ENCODE measurements around the gene TIGD2. TPM values are rescaled to one million over a fixed set of nuclear protein-coding genes. Genes with fewer than 3 reads are reported as not detected.

Gene TIGD2
- total RNA-seq, 2 donors from 2014 or later: 2.8 TPM

DNA sequence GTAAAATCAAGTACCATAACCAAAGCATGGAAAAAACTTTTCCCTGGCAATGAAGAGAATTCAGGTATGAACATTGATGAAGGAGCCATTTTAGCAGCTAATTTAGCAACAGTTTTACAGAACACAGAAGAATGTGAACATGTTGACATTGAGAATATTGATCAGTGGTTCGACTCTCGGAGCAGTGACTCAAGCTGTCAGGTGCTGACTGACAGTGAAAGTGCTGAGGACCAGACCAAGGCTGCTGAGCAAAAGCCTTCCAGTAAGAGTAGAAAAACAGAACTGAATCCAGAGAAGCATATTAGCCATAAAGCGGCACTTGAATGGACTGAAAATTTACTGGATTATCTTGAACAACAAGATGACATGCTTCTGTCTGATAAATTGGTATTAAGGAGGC is 2.8 kb downstream of the TIGD2 start:
- Histone ChIP-seq H3K27me3 (replicated peaks; ENCODE audit: insufficient read depth) (no peaks in the 10 kb centered on the region), H3K4me3 (no peak overlapping the region), H3K9me3 (no peaks in the 10 kb centered on the region)

DNA sequence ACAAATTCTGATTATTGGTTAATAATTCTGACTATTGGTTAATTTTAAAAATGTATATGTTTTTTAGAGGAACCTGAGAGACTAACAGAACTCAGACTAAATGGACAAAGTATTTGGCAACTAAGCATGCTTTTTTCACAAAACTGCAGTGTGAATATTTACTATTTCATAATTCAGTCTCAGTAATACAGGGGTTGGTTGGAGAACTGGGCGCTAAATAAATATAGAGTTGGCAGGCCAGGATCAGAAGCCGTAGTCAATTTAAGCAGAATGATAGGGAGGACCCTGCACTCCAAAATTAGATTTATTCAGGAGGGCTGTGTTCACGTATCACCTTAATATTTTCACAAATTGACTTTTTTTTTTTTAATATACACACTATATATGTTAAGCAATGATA is 5.8 kb downstream of the TIGD2 start:
- TF ChIP-seq, protein P1, sequence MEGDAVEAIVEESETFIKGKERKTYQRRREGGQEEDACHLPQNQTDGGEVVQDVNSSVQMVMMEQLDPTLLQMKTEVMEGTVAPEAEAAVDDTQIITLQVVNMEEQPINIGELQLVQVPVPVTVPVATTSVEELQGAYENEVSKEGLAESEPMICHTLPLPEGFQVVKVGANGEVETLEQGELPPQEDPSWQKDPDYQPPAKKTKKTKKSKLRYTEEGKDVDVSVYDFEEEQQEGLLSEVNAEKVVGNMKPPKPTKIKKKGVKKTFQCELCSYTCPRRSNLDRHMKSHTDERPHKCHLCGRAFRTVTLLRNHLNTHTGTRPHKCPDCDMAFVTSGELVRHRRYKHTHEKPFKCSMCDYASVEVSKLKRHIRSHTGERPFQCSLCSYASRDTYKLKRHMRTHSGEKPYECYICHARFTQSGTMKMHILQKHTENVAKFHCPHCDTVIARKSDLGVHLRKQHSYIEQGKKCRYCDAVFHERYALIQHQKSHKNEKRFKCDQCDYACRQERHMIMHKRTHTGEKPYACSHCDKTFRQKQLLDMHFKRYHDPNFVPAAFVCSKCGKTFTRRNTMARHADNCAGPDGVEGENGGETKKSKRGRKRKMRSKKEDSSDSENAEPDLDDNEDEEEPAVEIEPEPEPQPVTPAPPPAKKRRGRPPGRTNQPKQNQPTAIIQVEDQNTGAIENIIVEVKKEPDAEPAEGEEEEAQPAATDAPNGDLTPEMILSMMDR (IDR thresholded peaks at IDR 0.05): no peak
- H3K9me3 ChIP-seq: no peaks in the 10 kb centered on the region

More for the DNA sequence above, 2.8 kb downstream of the TIGD2 start:
- TF ChIP-seq, protein P1 (IDR thresholded peaks at IDR 0.05): no peak
- Histone ChIP-seq H3K4me1 (ENCODE audit: control insufficient read depth in 1 of 2, low read depth in 2 of 2) (peaks cover 3 to 16% of the 10 kb centered on the region in 2 donors), H3K36me3 (no peaks in the 10 kb centered on the region), H3K27ac (no peak overlapping the region)
- no peak for ATAC-seq (ENCODE audit: insufficient number of reproducible peaks, low FRiP score, low read depth)
- DNase-seq (ENCODE audit: low spot score): no peak

DNA sequence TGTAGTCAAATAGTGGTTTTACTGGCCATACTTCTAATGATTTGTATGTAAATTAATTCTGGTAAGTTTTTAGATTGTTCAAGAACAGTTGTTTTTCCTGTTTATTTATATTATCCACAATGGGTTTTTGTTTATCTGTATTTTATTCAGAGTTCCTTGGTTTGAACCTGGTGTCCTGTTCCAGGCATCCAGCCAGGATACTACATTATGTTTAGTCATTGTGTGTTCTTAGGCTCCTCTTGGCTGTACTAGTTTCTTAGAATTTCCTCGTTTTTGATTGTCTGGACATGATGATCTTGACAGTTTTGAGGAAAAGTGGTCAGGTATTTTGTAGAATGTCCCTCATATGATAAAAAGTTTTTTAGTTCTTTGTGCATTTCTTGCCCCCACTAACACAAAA is 7.8 kb downstream of the TIGD2 start:
- no peaks in the 10 kb centered on the region for H3K9me3 ChIP-seq
- no peaks in the 10 kb centered on the region for H3K27me3 ChIP-seq (replicated peaks; ENCODE audit: insufficient read depth)
- H3K4me3 ChIP-seq: no peak overlapping the region
- H3K36me3 ChIP-seq: no peaks in the 10 kb centered on the region
- TF ChIP-seq, protein P1 (IDR thresholded peaks at IDR 0.05): no peak
- H3K4me1 ChIP-seq (ENCODE audit: control insufficient read depth in 1 of 2, low read depth in 2 of 2): no peaks in the 10 kb centered on the region
- DNase-seq (ENCODE audit: low spot score): no peak
- ATAC-seq (ENCODE audit: insufficient number of reproducible peaks, low FRiP score, low read depth): no peak
- no peak overlapping the region for H3K27ac ChIP-seq

More for the DNA sequence above, 5.8 kb downstream of the TIGD2 start:
- Histone ChIP-seq H3K4me1 (ENCODE audit: control insufficient read depth in 1 of 2, low read depth in 2 of 2) (peaks cover 1 to 7% of the 10 kb centered on the region in 2 donors), H3K36me3 (no peaks in the 10 kb centered on the region), H3K27me3 (replicated peaks; ENCODE audit: insufficient read depth) (no peaks in the 10 kb centered on the region), H3K27ac (no peak overlapping the region), H3K4me3 (no peak overlapping the region)
- DNase-seq (ENCODE audit: low spot score): no peak
- no peak for ATAC-seq (ENCODE audit: insufficient number of reproducible peaks, low FRiP score, low read depth)

DNA sequence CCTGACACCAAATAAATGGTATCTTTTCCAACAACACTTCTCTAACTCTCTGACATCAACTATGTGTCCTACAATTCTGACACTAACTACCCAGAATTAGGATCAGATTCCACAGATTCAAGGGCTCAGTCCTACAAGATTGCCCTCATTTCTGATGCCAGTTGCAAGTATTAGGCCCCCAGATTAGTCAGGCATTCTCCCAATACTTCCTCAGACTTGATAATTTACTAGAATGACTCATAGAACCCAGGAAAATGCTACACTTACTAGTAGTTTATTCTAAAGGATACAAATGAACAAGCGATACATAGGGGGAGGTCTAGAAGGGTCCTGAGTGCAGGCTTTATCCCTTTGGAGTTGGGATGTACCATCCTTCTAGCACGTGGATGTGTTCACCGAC is 8.5 kb downstream of the TIGD2 start:
- DNase-seq (ENCODE audit: low spot score) (no peak), ATAC-seq (ENCODE audit: insufficient number of reproducible peaks, low FRiP score, low read depth) (no peak)
- Histone ChIP-seq H3K4me1 (ENCODE audit: control insufficient read depth in 1 of 2, low read depth in 2 of 2) (no peaks in the 10 kb centered on the region), H3K27me3 (replicated peaks; ENCODE audit: insufficient read depth) (no peaks in the 10 kb centered on the region), H3K4me3 (no peak overlapping the region), H3K9me3 (no peaks in the 10 kb centered on the region), H3K36me3 (no peaks in the 10 kb centered on the region), H3K27ac (no peak overlapping the region)
- TF ChIP-seq, protein P1 (IDR thresholded peaks at IDR 0.05): no peak

DNA sequence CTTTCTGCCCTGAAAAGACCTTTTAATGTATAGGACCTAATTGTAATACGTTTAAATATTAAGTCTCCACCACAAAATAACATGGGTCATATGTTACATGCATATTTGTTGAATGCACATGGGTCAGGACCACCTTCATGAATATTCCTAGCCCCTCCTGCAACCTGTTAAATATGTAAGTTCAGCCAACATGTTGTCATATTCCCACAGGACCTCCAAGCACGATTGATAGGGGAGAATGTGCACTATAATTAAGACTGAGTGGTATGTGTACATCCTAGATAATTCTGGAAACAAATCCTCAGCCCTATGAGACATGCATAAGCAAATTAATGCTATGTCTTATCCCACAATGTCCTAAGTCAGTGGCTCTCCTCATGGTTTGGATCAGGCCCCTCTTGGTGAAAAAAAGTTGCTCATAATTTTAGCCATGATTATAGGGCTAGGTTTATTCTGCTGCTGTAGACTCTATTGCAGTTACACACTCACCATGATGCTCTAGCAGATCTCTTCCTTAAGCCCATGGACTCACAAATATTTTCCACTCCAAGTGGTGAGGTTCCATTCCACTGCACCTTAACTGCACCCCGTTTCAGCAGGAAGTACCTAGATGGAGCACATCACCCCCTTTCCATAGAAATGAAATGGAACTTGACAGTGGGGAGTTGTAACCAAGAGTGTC is 10.2 kb downstream of the TIGD2 start:
- DNase-seq (ENCODE audit: low spot score) (no peak), ATAC-seq (ENCODE audit: insufficient number of reproducible peaks, low FRiP score, low read depth) (no peak)
- Histone ChIP-seq H3K36me3 (no peaks in the 10 kb centered on the region), H3K27me3 (replicated peaks; ENCODE audit: insufficient read depth) (no peaks in the 10 kb centered on the region), H3K4me3 (no peak overlapping the region), H3K27ac (no peak overlapping the region), H3K9me3 (no peaks in the 10 kb centered on the region), H3K4me1 (ENCODE audit: control insufficient read depth in 1 of 2, low read depth in 2 of 2) (no peaks in the 10 kb centered on the region)
- TF ChIP-seq, protein P1 (IDR thresholded peaks at IDR 0.05): no peak

All from thoracic aorta (tissue), 2 donors.